IMR-90 (cell line): ENCODE data around the gene ETS1.

Experiments
- CTCF ChIP-seq: conservative IDR thresholded peaks from 2 replicates; pipeline ENCODE4 v1.5.1; 2012; ENCODE audit warnings: mild to moderate bottlenecking, low read depth, low read length, improper control_type of control experiment
- MAFK ChIP-seq: IDR thresholded peaks from 2 replicates; pipeline ENCODE4 v1.6.1; 2012; ENCODE audit warnings: low read depth, low read length, improper control_type of control experiment
- RFX5 ChIP-seq: IDR thresholded peaks from 2 replicates; pipeline ENCODE4 v1.8.0; 2012; ENCODE audit warnings: low read depth, mild to moderate bottlenecking, low read length, moderate library complexity
- USF2 ChIP-seq: fragments of 150-350 bp; IDR thresholded peaks from 2 replicates; pipeline ENCODE4 v1.6.1; 2017; ENCODE audit warnings: mild to moderate bottlenecking, antibody characterized with exemption, low read length, low read depth

GRCh38 chr11:128512474-128512996, 74.8 kb downstream of the ETS1 start:
- TF ChIP-seq CTCF (no peak), USF2 (no peak), RFX5 (no peak), MAFK (no peak)
